WERI-Rb-1 (cell line): ENCODE results near the gene FAM3D.

ENCODE experiments used
- DNase-seq: peaks from one replicate; pipeline ENCODE4 v3.0.0-alpha.2; 2020
- H3K27ac ChIP-seq: fragments of 250-450 bp; sonication (Bioruptor Pico); 2 replicates; pipeline ENCODE4 v1.5.1; 2020; ENCODE audit warnings: mild to moderate bottlenecking, moderate library complexity
- H3K27me3 ChIP-seq: fragments of 250-450 bp; sonication (Bioruptor Pico); 2 replicates; pipeline ENCODE4 v1.5.1; 2021; ENCODE audit warnings: mild to moderate bottlenecking, low read depth, moderate library complexity; ENCODE audit not compliant: insufficient read depth, severe bottlenecking
- H3K36me3 ChIP-seq: fragments of 250-450 bp; sonication (Bioruptor Pico); 2 replicates; pipeline ENCODE4 v1.5.1; 2020; ENCODE audit warnings: mild to moderate bottlenecking, moderate library complexity
- H3K4me3 ChIP-seq: 2 replicates; pipeline ENCODE4 v1.5.1; 2011; ENCODE audit warnings: low read depth, mild to moderate bottlenecking, control low read depth, low read length
- H3K9me3 ChIP-seq: fragments of 250-450 bp; sonication (Bioruptor Pico); 2 replicates; pipeline ENCODE4 v1.5.1; 2021; ENCODE audit warnings: mild to moderate bottlenecking, moderate library complexity; ENCODE audit not compliant: severe bottlenecking
- TF ChIP-seq, protein P1 (sequence below): IDR thresholded peaks from 2 replicates; pipeline ENCODE4 v1.5.1; 2011; ENCODE audit warnings: low read depth, mild to moderate bottlenecking, control low read depth, inconsistent platforms, low read length

Gene FAM3D

GRCh38 chr3:58635371-58636285, 30.9 kb downstream of the FAM3D start:
- Histone ChIP-seq H3K9me3 (no peaks in the 10 kb centered on the region), H3K36me3 (no peaks in the 10 kb centered on the region), H3K27ac (no peak overlapping the region), H3K27me3 (no peaks in the 10 kb centered on the region), H3K4me3 (no peak overlapping the region)
- DNase-seq, result no peak
- TF ChIP-seq, protein P1, sequence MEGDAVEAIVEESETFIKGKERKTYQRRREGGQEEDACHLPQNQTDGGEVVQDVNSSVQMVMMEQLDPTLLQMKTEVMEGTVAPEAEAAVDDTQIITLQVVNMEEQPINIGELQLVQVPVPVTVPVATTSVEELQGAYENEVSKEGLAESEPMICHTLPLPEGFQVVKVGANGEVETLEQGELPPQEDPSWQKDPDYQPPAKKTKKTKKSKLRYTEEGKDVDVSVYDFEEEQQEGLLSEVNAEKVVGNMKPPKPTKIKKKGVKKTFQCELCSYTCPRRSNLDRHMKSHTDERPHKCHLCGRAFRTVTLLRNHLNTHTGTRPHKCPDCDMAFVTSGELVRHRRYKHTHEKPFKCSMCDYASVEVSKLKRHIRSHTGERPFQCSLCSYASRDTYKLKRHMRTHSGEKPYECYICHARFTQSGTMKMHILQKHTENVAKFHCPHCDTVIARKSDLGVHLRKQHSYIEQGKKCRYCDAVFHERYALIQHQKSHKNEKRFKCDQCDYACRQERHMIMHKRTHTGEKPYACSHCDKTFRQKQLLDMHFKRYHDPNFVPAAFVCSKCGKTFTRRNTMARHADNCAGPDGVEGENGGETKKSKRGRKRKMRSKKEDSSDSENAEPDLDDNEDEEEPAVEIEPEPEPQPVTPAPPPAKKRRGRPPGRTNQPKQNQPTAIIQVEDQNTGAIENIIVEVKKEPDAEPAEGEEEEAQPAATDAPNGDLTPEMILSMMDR, result no peak

DNA sequence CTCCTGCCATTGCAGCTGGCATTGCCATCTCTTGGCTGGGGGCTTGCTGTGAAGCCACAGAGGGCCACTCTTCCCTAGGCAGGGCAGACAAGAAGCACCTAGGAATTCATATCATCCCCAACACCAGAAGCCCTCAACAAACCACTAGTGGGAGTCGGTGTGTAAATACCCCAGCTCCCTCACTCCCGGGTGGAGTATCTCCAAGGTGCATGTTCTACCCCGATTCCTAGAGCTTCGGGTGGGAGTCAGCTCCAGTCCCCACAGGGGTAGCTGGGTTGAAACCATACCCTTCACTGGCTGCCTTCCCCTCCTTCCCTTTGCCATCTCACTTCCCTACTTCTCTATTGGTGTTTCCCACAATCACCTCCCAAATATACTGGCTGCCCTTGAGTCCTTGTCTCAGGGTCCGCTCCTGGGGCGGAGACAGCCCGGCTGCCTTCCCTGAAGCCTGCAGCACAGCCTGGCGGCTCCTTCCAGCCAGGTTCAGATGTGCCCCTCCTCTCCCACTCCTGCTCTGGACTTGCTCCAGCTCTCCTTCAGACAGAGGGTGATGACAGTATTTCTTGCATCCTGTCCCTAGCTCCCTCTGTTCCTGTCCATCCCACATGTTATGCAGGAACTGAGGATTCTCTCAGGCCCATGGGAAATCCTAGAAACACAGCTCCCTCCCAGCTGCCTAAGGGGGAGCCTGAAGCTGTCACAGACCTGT, 33.3 kb downstream of the FAM3D start:
- no peaks in the 10 kb centered on the region for H3K36me3 ChIP-seq
- TF ChIP-seq, protein P1, result no peak
- H3K4me3 ChIP-seq, result no peak overlapping the region
- DNase-seq, result no peak
- H3K27me3 ChIP-seq, result no peaks in the 10 kb centered on the region
- no peaks in the 10 kb centered on the region for H3K9me3 ChIP-seq
- no peak overlapping the region for H3K27ac ChIP-seq

GRCh38 chr3:58631742-58632141, 34.8 kb downstream of the FAM3D start:
- TF ChIP-seq, protein P1, result no peak
- Histone ChIP-seq H3K27me3 (no peaks in the 10 kb centered on the region), H3K36me3 (no peaks in the 10 kb centered on the region), H3K4me3 (no peak overlapping the region), H3K9me3 (no peaks in the 10 kb centered on the region), H3K27ac (no peak overlapping the region)
- DNase-seq, result no peak

- Histone ChIP-seq H3K27me3 (no peaks in the 10 kb centered on the region), H3K27ac (no peak overlapping the region), H3K4me3 (no peak overlapping the region), H3K36me3 (no peaks in the 10 kb centered on the region), H3K9me3 (no peaks in the 10 kb centered on the region)
- TF ChIP-seq, protein P1, result no peak
- no peak for DNase-seq
Observed at GRCh38 chr3:58630710-58631092, 35.9 kb downstream of the FAM3D start.

DNA sequence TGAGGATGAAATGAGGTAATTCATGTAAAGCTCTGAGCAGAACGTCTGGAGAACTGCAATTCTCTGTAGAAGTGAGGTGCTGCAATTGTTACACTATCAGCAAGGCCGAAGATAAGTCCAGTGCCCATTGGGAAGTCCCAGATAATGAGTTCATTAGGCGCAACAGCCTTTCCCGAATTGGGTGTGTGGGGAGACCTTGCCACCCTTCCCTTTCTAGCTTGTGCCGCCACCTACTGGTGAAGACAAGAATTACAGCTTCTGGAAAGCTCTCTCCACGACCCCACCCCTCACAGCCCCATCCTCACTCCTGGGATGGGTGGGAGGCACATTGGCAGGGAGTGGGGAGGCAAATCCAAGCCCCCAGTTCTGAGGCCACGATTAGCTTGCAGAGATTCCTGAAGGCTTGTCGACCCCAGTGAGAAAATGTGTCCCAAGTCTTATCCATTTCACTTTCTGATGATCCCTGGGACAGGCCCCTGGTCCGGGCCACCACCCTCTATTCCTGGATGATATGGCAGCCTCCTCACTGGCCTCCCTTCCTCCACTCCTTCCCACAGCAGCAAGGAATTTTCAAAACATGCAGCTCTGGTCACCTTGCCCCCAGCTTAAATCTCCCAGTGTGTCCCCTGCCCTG, 36.4 kb downstream of the FAM3D start:
- Histone ChIP-seq H3K9me3 (no peaks in the 10 kb centered on the region), H3K27me3 (no peaks in the 10 kb centered on the region), H3K36me3 (no peaks in the 10 kb centered on the region), H3K4me3 (no peak overlapping the region), H3K27ac (no peak overlapping the region)
- DNase-seq, result peak; percentile 78
- TF ChIP-seq, protein P1, result peak; percentile 86
